Measurements from ENCODE around the gene CCL26.
"Not testable (repeated sequence)": the region's sequence is repeated elsewhere in the genome, so short reads cannot be mapped to it uniquely, and the experiment has no call there.

CCL26 gene

GRCh38 chr7:75738975-75739795 is 32.8 kb downstream of the CCL26 start:
- DNase-seq (ENCODE audit: low spot score) = peak; percentile 100

DNA sequence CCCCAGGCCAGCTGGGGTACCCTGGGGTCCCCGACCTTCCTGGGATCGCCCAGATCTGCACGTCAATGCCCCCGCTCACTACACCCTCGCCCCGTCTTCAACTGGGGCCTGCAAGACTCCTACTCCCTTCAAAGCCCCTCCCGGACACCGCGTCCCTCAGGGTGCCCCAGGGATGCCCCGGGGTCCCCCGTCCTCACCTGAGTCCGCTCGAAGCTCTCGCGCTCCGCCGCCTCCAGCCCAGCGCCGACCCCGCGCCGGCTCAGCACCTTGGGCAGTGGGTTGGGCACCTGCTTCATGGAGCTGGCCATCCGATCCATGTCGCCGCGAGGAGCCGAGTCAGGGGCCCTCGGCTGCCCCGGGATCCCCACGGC is 33.4 kb downstream of the CCL26 start, which contains the start of gene HIP1:
TSS of gene HIP1 (minus strand) at position 338 of the 371 bp plus-strand sequence. CDS start at position 317, 21 bp downstream.
- DNase-seq (ENCODE audit: low spot score) = no peak

DNA sequence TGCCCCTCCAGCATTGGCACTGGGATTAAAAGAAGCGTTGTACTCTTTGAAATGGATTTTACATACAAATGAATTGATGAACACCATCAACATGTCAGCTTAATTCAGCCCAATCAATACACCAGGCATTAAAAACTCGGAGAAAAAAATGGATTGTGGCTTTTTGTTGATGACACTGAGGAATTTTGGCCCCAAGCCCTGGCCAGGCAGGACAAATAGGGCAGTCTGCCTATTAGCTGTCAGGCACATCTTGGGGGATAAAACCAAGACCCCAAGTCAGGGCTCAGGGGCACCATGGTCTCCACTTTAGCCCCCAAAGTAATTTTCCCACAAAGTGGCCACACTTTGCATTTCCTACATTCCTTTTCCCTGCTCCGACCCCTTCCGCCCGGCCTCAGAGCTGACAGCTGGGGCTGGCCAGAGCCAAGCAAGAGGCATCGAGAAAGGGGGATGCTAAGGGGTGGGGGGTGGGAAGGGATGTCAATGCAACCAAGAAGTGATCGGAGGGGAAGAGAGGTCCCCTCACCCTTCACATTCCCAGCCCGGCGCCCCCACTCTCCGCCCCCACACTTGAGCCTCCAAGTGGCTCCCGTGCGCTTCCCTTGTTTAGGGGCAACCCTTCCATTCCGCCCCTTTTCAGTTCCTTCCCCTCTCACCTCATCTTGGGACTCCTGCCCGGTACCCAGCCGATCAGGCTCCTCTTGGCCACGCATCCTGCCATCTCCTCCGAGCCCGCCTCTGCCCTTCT is 34.0 kb downstream of the CCL26 start:
- no peak for DNase-seq (ENCODE audit: low spot score)

DNA sequence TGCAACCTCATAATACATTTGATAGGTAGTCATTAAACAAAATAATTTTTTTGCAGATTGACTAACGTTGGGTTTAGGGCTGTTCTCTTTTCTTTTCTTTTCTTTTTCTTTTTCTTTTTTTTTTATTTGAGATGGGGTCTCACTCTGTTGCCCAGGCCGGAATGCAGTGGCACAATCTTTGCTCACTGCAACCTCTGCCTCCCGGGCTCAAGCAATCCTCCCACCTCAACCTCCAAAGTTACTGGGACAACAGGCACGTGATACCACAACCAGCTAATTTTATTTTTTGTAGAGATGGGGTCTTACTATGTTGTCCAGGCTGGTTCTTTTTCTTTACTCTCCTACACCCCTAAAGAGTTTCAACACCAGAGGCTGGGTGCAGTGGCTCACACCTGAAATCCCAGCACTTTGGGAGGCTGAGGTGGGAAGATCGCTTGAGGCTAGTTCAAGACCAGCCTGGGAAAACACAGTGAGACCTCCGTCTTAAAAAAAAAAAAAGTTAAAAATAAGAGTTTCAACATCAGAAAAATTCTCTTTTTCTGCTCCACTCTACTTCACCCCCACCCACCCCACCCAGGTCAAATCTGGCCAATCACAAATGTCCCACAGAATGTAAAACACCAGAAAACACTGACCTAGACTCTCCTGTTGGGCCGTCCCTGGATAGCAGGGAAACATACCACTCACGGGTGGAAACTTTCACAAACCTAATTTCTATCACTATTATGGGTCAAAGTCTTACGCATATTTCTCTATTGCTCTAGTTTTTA is 36.2 kb downstream of the CCL26 start:
- DNase-seq (ENCODE audit: low spot score) = no peak

GRCh38 chr7:75734586-75735458 is 37.2 kb downstream of the CCL26 start:
- no peak for DNase-seq (ENCODE audit: low spot score)

DNA sequence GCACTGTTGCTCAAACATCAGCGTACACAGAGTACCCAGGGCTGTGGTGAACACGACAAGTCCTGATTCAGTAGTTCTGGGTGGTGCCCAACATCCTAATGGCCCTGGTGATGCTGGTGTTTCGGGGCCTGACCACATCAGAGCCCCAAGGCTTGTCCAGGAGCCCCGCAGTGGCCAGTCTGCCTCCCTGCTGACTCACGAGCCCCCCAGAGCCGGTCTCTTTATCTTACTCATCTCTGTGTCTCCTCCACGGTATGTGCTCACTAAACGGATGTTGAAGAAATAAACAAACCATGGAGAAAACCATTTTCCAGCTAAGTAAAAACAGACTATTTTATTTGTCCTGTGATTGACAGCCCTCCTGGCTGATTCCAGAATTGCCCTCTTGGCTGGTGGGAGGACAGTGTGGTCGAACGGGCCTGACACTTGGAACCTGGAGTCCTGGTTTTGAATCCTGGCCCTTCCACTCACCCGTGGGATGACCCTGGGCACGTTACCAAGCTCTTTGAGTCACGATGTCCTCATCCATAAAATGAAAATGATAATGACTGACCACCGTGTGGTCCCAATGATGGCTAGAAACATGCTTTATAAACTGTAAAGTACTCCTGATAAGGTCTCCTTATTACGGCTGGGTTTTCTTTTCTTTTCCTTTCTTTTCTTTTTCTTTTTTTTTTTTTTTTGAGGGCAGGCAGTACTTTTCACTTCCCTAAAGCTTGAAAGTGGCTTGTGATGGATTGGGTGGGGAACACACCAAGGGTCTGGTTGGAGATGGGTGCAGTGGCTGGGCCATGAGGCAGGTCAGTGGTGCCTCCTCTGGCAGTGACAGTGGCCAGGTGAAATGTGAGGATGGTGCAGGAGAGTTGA is 39.0 kb downstream of the CCL26 start:
- no peak for DNase-seq (ENCODE audit: low spot score)

DNA sequence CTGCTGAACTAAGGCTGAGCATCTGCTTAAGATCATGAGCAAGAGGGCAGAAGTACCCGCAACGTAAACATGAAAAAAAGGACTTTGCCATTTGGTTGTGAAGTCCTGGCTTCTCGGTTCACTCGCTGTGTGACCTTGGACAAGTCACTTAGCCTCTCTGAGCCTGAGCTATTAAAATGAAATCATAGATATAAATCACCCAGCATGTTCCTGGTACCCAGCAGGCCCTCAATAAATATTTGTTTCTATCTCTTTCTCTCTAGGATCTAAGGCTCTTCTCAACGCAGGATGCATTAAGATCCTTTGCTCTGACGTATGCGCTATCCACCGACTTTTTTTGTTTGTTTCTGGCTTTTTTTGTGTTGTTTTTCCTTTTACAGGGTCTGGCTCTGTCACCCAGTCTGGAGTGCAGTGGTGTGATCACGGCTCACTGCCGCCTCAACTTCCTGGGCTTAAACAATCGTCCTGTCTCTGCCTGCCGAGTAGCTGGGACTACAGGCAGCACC is 39.9 kb downstream of the CCL26 start:
- no peak for DNase-seq (ENCODE audit: low spot score)

DNA sequence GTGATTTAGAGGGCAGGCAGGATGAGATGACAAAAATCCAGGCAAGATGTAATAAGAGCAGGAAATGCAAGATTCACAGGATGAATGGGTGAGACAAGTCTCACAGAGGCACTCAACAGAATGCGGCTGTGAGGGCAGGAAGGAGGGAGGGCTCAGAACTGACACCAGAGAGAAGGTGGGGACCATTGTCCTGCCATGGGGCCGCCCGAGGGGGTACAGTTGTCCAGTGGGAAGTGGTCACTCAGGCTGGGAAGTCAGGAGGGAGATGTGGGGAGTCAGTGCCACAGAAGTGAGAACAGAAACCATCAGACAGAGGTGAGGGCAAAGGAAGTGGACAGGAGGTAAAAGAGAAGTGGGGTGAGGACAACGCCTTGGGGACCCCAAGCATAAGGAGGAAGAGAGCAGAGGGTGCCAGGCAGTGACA is 42.1 kb downstream of the CCL26 start:
- no peak for DNase-seq (ENCODE audit: low spot score)

- no peak for DNase-seq (ENCODE audit: low spot score)
Observed at GRCh38 chr7:75727881-75728593, 44.0 kb downstream of the CCL26 start.

DNA sequence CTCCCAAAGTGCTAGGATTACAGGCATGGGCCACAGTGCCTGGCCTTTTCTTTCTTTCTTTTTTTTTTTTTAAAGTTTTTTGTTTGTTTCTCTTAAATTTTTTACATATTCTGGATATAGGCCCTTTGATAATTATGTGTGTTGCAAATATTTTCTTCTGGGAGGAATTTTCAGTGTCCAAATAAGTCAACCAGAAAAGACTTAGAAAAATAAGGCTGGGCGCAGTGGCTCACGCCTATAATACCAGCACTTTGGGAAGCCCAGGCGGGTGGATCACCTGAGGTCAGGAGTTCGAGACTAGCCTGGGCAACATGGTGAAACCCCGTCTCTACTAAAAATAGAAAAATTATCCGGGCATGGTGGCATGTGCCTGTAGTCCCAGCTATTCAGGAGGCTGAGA is 44.7 kb downstream of the CCL26 start:
- DNase-seq (ENCODE audit: low spot score) = not testable (repeated sequence)

GRCh38 chr7:75725306-75725705 is 46.7 kb downstream of the CCL26 start:
- peak; percentile 32 for DNase-seq (ENCODE audit: low spot score)

- DNase-seq (ENCODE audit: low spot score) = no peak
Observed at GRCh38 chr7:75723444-75723843, 48.6 kb downstream of the CCL26 start.

DNA sequence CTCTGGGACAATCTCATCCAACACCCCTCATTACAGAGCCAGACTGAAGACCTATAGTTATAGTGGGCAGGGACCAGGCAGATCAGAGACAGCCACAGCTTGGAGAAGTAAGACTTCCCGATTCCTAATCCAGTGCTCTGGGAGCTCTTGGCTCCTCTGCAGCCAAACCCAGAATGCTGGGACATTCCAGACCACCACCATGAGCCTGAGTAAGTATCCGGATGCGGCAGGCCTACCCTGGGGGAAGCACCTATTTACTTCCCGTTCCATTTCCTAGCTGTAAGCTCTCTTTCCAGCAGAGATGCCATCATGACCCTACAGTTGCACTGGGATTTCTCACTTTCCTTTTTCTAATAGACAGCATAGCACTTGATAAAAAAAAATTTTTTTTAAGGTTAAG is 49.6 kb downstream of the CCL26 start:
- no peak for DNase-seq (ENCODE audit: low spot score)

DNA sequence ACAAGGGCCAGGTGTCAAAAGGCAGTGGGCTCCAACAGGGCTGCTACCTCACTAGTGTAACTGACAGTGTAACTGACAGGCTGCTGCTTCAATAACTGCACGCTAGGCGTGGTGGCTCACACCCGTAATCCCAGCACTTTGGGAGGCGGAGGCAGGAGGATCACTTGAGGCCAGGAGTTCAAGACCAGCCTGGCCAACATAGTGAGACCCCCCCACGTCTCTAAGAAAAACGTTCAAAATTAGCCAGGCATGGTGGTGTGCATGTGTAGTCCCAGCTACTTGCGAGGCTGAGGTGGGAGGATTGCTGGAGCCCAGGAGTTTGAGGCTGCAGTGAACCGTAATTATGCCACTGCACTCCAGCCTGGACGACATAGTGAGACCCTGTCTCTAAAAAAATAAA is 50.1 kb downstream of the CCL26 start:
- DNase-seq (ENCODE audit: low spot score) = not testable (repeated sequence)

DNA sequence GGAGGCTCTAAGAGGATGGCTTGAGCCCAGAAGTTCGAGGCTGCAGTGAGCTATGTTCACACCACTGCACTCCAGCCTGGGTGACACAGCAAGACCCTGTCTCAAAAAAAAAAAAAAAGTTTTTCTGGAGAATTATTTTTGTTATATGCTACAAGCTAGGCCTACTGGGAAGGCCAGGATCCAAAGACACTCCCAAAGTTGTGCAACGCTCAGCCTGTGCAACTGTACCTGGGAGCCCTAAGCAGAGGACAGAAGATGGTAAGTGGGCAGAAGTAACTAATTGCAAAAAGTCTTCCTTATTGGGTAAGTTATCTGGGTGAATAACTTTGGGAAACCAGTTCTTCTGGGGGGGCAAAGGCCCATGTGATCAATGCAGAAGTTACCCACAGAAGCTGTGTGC is 50.6 kb downstream of the CCL26 start:
- no peak for DNase-seq (ENCODE audit: low spot score)

DNA sequence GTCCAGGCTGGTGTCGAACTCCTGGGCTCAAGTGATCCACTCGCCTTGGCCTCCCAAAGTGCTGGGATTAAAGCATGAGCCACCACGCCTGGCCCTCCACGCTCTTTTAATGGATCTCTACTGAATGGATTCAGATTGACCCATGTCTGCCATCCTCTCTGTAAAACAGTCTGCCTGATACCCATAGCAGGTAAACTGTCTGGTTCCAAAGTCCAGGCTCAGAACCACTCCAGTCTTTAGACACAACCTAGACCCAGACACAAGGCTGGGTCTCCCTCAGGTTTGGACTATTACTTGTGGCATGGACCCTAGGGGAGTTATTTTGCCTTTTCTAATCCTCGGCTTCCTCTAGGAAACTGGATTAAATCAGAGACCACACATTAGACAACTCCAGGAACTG is 52.4 kb downstream of the CCL26 start:
- no peak for DNase-seq (ENCODE audit: low spot score)

All from germinal center (tissue), 1 donor.